ENCODE data around the gene ZNF234. TPM values are rescaled to one million over a fixed set of nuclear protein-coding genes. Genes with fewer than 3 reads are reported as not detected.
"Not testable (repeated sequence)": the region's sequence is repeated elsewhere in the genome, so short reads cannot be mapped to it uniquely, and the experiment has no call there.

Gene ZNF234
- total and polyA plus RNA-seq, 10 donors = 2.2 to 17.6 (median 13.0) TPM

DNA sequence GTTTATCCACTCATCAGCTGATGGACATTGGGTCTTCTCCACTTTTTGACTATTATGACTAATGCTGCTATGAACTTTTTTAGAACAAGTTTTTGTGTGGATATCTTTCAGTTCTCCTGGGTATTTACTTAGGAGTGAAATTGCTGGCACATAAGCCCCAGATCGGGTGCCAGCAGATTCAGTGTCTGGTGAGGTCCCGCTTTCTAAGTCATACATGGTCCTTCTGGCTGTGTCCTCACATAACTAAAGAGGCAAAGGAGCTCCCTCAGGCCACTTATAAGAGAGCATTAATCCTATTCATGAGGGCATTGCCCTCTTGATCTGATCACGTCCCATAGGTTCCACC, 22.9 kb downstream of the ZNF234 start:
- H3K4me3 ChIP-seq = peak overlapping the region; percentile 52 to 82 (median 66)
- H3K27me3 ChIP-seq (replicated peaks in 1 of 7) = no peaks in the 10 kb centered on the region
- H3K4me1 ChIP-seq = peaks cover 9 to 25% (median 16%) of the 10 kb centered on the region in 6 donors
- 68 to 81% (median 68%) methylated on average over 3 of the region's 3 CpGs for WGBS, 5 donors
- H3K27ac ChIP-seq = peak overlapping the region in 7 of 8 donors; percentile 81 to 92 (median 90)
- DNase-seq = no peak
- TF ChIP-seq, protein P1, sequence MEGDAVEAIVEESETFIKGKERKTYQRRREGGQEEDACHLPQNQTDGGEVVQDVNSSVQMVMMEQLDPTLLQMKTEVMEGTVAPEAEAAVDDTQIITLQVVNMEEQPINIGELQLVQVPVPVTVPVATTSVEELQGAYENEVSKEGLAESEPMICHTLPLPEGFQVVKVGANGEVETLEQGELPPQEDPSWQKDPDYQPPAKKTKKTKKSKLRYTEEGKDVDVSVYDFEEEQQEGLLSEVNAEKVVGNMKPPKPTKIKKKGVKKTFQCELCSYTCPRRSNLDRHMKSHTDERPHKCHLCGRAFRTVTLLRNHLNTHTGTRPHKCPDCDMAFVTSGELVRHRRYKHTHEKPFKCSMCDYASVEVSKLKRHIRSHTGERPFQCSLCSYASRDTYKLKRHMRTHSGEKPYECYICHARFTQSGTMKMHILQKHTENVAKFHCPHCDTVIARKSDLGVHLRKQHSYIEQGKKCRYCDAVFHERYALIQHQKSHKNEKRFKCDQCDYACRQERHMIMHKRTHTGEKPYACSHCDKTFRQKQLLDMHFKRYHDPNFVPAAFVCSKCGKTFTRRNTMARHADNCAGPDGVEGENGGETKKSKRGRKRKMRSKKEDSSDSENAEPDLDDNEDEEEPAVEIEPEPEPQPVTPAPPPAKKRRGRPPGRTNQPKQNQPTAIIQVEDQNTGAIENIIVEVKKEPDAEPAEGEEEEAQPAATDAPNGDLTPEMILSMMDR (IDR thresholded peaks at IDR 0.05 in 8 of 11, conservative IDR thresholded peaks at IDR 0.05 in 3 of 11) = no peak
- no peak for TF ChIP-seq POLR2AphosphoS5 (IDR thresholded peaks at IDR 0.05)
- TF ChIP-seq POLR2A (IDR thresholded peaks at IDR 0.05) = no peak
- H3K9me3 ChIP-seq = peaks cover 2 to 86% (median 78%) of the 10 kb centered on the region in 8 donors
- peaks cover 9 to 35% (median 29%) of the 10 kb centered on the region in 6 donors for H3K36me3 ChIP-seq
- intact Hi-C loops (cut with DNase I; ENCODE audit: low total_unique reads) = loop anchor here (10.0 kb wide), 1 partner anchor 49 kb away; the partner anchor contains the start of gene ZNF225

DNA sequence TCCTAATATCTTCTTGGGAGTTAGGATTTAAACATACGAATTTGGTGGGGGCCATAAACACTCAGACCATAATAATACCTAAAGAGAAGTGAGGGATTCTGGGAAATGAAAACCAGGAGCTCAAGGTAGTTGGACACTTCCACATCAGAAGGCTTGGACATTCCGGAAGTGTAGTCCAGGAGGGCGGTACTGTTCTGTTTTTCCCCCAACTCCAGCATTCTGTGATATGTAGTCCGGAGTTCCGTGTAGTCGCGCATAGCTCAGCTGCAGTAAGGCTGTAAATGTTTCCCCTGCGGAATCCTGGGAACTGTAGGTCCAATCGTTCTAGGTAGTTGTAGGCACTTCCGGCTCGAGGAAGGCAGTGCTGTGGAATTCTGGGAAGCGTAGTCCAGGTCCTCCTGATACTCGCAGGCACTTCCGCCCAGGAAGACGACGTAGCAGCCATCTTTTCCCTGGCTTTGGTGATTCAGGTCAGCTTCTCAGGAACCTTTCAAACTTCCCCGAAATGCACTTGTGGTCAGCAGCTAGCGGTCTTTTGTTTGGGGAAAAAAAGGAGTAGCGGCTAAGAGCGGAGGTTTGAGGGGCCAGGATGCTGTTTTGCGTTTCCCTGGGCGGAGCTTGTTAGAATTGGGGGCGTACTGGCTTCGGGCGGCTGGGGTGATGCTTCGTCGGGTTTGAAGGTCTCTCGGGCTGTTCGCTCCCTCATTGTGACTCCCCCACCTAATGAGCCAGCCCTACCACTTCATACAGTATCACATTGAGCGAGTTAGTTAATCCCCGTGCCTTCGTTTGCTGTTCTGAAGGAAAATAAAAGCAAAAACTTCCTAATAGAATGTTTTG, 23.5 kb downstream of the ZNF234 start, which contains the start of gene ZNF226:
ZNF226 (plus strand) TSS at position 428 of the 840 bp plus-strand sequence. CDS start 4,981 bp downstream, outside the sequence.
- Histone ChIP-seq H3K27ac (peak within 1 kb of the TSS; percentile 81 to 95 (median 90)), H3K4me1 (peaks cover 9 to 25% (median 16%) of the 10 kb centered on the region in 6 donors), H3K36me3 (peaks cover 9 to 41% (median 35%) of the 10 kb centered on the region in 6 donors), H3K27me3 (replicated peaks in 1 of 7) (no peaks in the 10 kb centered on the region), H3K4me3 (peak within 1 kb of the TSS; percentile 52 to 82 (median 66)), H3K9me3 (peaks cover 4 to 86% (median 78%) of the 10 kb centered on the region in 8 donors)
- TF ChIP-seq POLR2AphosphoS5 (IDR thresholded peaks at IDR 0.05) (peak in 2 of 3 donors; percentile 89 to 96), POLR2A (IDR thresholded peaks at IDR 0.05) (peak in 1 of 3 donors; percentile 58)
- TF ChIP-seq, protein P1 (IDR thresholded peaks at IDR 0.05 in 8 of 11, conservative IDR thresholded peaks at IDR 0.05 in 3 of 11) = peak in 2 of 11 experiments; percentile 6 to 20
- peak; percentile 91 for DNase-seq
- intact Hi-C loops (cut with DNase I; ENCODE audit: low total_unique reads) = loop anchor here (5.0 to 10.0 kb wide), 2 partner anchors 42 to 50 kb away; partner anchors contain the start of gene ZNF225
- WGBS, 5 donors = 0 to 1% (median 1%) methylated on average over 32 of the region's 32 CpGs

DNA sequence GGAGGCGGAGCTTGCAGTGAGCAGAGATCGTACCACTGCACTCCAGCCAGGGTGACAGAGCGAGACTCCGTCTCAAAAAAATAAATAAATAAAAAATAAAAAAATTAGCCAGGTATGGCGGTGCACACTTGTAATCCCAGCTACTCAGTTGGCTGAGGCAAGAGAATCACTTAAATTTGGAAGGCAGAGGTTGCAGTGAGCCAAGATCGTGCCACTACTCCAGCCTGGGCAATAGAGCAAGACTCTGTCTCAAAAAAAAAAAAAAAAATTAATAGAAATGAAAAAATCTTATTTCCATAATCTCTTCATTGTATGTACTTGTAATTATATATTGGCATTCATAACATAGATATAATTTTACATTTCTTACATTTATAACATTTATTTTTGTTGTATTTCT, 29.3 kb downstream of the ZNF234 start:
- H3K9me3 ChIP-seq = peaks cover 34 to 97% (median 92%) of the 10 kb centered on the region in 8 donors
- H3K27me3 ChIP-seq (replicated peaks in 1 of 7); DNase-seq; H3K27ac ChIP-seq; intact Hi-C loops (cut with DNase I; ENCODE audit: low total_unique reads); H3K4me3 ChIP-seq: not testable (repeated sequence)
- peaks cover 62 to 99% (median 93%) of the 10 kb centered on the region in 6 donors for H3K36me3 ChIP-seq
- peaks cover 6 to 15% (median 11%) of the 10 kb centered on the region in 6 donors for H3K4me1 ChIP-seq
- 94 to 98% (median 98%) methylated on average over 6 of the region's 6 CpGs for WGBS, 5 donors

DNA sequence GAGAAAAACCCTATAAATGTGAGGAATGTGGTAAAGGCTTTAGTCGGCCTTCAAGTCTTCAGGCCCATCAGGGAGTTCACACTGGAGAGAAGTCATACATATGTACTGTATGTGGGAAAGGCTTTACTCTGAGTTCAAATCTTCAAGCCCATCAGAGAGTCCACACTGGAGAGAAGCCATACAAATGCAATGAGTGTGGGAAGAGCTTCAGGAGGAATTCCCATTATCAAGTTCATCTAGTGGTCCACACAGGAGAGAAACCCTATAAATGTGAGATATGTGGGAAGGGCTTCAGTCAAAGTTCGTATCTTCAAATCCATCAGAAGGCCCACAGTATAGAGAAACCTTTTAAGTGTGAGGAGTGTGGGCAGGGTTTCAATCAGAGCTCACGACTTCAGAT, 35.2 kb downstream of the ZNF234 start:
- Histone ChIP-seq H3K4me1 (no peaks in the 10 kb centered on the region), H3K36me3 (peaks cover 48 to 61% (median 58%) of the 10 kb centered on the region in 6 donors)
- WGBS, 5 donors = 89 to 100% (median 97%) methylated on average over 3 of the region's 3 CpGs

More for the DNA sequence above, 35.2 kb downstream of the ZNF234 start:
- peak overlapping the region in 1 of 8 donors; percentile 7 for H3K4me3 ChIP-seq
- no peak overlapping the region for H3K27ac ChIP-seq
- intact Hi-C loops (cut with DNase I; ENCODE audit: low total_unique reads) = no loop called here
- no peak for TF ChIP-seq POLR2AphosphoS5 (IDR thresholded peaks at IDR 0.05)
- TF ChIP-seq, protein P1 (IDR thresholded peaks at IDR 0.05 in 8 of 11, conservative IDR thresholded peaks at IDR 0.05 in 3 of 11) = no peak
- no peak for TF ChIP-seq POLR2A (IDR thresholded peaks at IDR 0.05)
- DNase-seq = no peak
- peaks cover 49 to 100% (median 100%) of the 10 kb centered on the region in 8 donors for H3K9me3 ChIP-seq
- H3K27me3 ChIP-seq (replicated peaks in 1 of 7) = no peaks in the 10 kb centered on the region
